ENCODE data around the gene LASP1. TPM values are rescaled to one million over a fixed set of nuclear protein-coding genes. Genes with fewer than 3 reads are reported as not detected.

LASP1 gene
- total and polyA plus RNA-seq, 9 donors: 37.6 to 118 (median 81.7) TPM

- Histone ChIP-seq H3K4me1 (ENCODE audit: control insufficient read depth, insufficient read depth, low read length) (peaks cover 70% of the 10 kb centered on the region), H3K4me3 (ENCODE audit: low read length) (no peak overlapping the region), H3K36me3 (ENCODE audit: control insufficient read depth, insufficient read depth, low read length) (peaks cover 82% of the 10 kb centered on the region), H3K27ac (ENCODE audit: low read length) (peak overlapping the region; percentile 84), H3K9me3 (replicated peaks; ENCODE audit: control insufficient read depth, low read depth, low read length) (no peaks in the 10 kb centered on the region), H3K27me3 (ENCODE audit: control insufficient read depth, insufficient read depth, low read length) (no peaks in the 10 kb centered on the region)
- 25% methylated on average over 5 of the region's 6 CpGs for WGBS (ENCODE audit: insufficient coverage)
- DNase-seq: peak; percentile 92
These were observed 27.3 kb downstream of the LASP1 start for GRCh38 chr17:38897176-38897575.

DNA sequence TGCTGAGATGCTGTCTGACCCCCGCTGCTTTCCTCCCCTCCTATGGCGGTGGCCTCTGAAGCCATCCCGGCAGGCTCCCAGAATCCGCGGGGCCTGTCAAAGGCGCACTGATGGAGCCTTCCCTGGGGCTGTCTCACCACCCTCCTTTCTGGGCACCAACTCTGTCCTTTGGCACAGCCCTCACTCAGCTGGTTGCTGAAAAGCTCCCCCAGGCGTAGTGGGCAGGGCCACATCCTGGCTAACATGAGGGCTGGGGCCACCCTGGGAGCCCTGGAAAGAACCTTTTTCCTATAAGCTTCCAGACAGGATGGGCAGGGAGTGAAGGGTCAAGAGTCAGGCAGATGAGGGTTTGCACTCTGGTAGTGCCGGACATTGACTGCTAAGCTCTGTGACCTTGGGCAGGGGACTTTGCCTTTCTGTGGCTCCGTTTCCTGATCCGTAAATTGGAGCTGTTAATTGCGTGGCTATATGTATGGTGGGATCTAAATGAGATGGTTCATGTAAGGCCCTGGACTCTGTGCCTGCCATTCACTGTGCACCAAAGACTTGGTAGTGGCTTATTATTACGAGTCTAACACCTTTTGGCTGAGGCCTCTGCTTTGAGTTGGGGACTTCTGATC lies 27.9 kb downstream of the LASP1 start:
- no peaks in the 10 kb centered on the region for H3K9me3 ChIP-seq (replicated peaks; ENCODE audit: control insufficient read depth, low read depth, low read length)
- H3K4me1 ChIP-seq (ENCODE audit: control insufficient read depth, insufficient read depth, low read length): peaks cover 70% of the 10 kb centered on the region
- no peak overlapping the region for H3K4me3 ChIP-seq (ENCODE audit: low read length)
- H3K27ac ChIP-seq (ENCODE audit: low read length): peak overlapping the region; percentile 84
- 69% methylated on average over 10 of the region's 12 CpGs for WGBS (ENCODE audit: insufficient coverage)
- DNase-seq: peak; percentile 58
- peaks cover 78% of the 10 kb centered on the region for H3K36me3 ChIP-seq (ENCODE audit: control insufficient read depth, insufficient read depth, low read length)
- no peaks in the 10 kb centered on the region for H3K27me3 ChIP-seq (ENCODE audit: control insufficient read depth, insufficient read depth, low read length)

DNA sequence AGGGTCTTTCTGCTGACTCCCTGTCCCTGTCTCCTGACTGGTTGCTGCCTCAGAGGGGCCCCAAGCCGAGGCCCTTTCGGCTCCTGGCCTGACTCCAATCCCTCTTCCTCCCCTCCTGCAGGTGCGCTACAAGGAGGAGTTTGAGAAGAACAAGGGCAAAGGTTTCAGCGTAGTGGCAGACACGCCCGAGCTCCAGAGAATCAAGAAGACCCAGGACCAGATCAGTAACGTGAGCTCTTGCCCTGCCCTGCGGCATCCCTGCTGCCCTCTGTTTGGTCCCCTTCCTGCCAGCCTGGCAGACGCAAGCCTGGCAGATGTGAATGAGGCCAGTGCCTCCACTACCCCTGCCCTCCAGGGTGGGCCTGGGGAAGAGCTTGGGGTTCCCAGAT lies 28.4 kb downstream of the LASP1 start:
- DNase-seq: no peak
- Histone ChIP-seq H3K27me3 (ENCODE audit: control insufficient read depth, insufficient read depth, low read length) (no peaks in the 10 kb centered on the region), H3K4me3 (ENCODE audit: low read length) (no peak overlapping the region), H3K9me3 (replicated peaks; ENCODE audit: control insufficient read depth, low read depth, low read length) (no peaks in the 10 kb centered on the region), H3K27ac (ENCODE audit: low read length) (peak overlapping the region; percentile 84), H3K4me1 (ENCODE audit: control insufficient read depth, insufficient read depth, low read length) (peaks cover 66% of the 10 kb centered on the region), H3K36me3 (ENCODE audit: control insufficient read depth, insufficient read depth, low read length) (peaks cover 78% of the 10 kb centered on the region)
- WGBS (ENCODE audit: insufficient coverage): 53% methylated on average over 5 of the region's 9 CpGs

GRCh38 chr17:38898812-38899348 lies 29.0 kb downstream of the LASP1 start:
- H3K36me3 ChIP-seq (ENCODE audit: control insufficient read depth, insufficient read depth, low read length): peaks cover 79% of the 10 kb centered on the region
- peak overlapping the region; percentile 84 for H3K27ac ChIP-seq (ENCODE audit: low read length)
- peaks cover 60% of the 10 kb centered on the region for H3K4me1 ChIP-seq (ENCODE audit: control insufficient read depth, insufficient read depth, low read length)
- H3K9me3 ChIP-seq (replicated peaks; ENCODE audit: control insufficient read depth, low read depth, low read length): no peaks in the 10 kb centered on the region
- H3K4me3 ChIP-seq (ENCODE audit: low read length): no peak overlapping the region
- no peaks in the 10 kb centered on the region for H3K27me3 ChIP-seq (ENCODE audit: control insufficient read depth, insufficient read depth, low read length)
- WGBS (ENCODE audit: insufficient coverage): 73% methylated on average over 9 of the region's 11 CpGs
- peak; percentile 84 for DNase-seq

DNA sequence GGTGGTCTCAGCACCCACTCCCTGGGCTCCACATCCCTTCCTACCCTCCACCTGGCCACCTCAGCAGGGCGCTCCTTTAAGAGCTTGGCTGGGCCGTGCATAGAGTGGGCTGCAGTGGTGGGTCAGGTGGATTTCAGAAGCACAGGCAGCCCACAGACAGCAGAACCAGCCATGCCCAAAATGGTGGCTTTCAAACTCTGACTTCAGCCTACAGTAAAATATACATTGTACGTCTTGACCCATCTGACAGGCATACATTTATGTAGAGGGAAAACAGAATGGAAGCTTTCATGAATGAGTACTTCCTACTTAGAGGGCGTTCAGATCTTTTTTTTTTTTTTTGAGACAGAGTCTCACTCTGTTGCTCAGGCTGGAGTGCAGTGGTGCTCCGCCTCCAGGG lies 29.6 kb downstream of the LASP1 start:
- DNase-seq: no peak
- peaks cover 74% of the 10 kb centered on the region for H3K36me3 ChIP-seq (ENCODE audit: control insufficient read depth, insufficient read depth, low read length)
- H3K9me3 ChIP-seq (replicated peaks; ENCODE audit: control insufficient read depth, low read depth, low read length): no peaks in the 10 kb centered on the region
- H3K27ac ChIP-seq (ENCODE audit: low read length): peak overlapping the region; percentile 84
- WGBS (ENCODE audit: insufficient coverage): no CpG with 5 or more reads among the region's 5 CpGs
- H3K4me1 ChIP-seq (ENCODE audit: control insufficient read depth, insufficient read depth, low read length): peaks cover 55% of the 10 kb centered on the region
- H3K4me3 ChIP-seq (ENCODE audit: low read length): no peak overlapping the region
- H3K27me3 ChIP-seq (ENCODE audit: control insufficient read depth, insufficient read depth, low read length): no peaks in the 10 kb centered on the region

GRCh38 chr17:38900978-38901656 lies 31.3 kb downstream of the LASP1 start:
- Histone ChIP-seq H3K36me3 (ENCODE audit: control insufficient read depth, insufficient read depth, low read length) (peaks cover 67% of the 10 kb centered on the region), H3K4me1 (ENCODE audit: control insufficient read depth, insufficient read depth, low read length) (peaks cover 49% of the 10 kb centered on the region), H3K4me3 (ENCODE audit: low read length) (no peak overlapping the region), H3K9me3 (replicated peaks; ENCODE audit: control insufficient read depth, low read depth, low read length) (no peaks in the 10 kb centered on the region), H3K27me3 (ENCODE audit: control insufficient read depth, insufficient read depth, low read length) (no peaks in the 10 kb centered on the region), H3K27ac (ENCODE audit: low read length) (peak overlapping the region; percentile 10)
- 28% methylated on average over 4 of the region's 10 CpGs for WGBS (ENCODE audit: insufficient coverage)
- peak; percentile 51 for DNase-seq

DNA sequence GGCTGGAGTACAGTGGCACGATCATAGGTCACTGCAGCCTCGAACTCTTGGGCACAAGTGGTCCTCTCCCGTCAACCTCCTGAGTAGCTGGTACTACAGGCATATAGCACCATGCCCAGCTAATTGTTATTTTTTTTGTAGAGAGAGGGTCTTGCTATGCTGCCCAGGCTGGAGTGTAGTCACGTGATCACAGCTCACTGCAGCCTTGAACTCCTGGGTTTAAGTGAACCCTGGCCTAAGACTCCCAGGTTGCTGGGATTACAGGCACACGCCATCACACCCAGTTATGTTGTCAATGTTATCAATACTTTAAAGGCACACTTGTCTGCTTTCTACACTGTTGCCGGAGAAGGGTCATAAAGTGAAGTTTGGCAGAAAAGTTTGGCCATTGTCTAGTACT lies 33.5 kb downstream of the LASP1 start:
- Histone ChIP-seq H3K36me3 (ENCODE audit: control insufficient read depth, insufficient read depth, low read length) (peaks cover 55% of the 10 kb centered on the region), H3K4me1 (ENCODE audit: control insufficient read depth, insufficient read depth, low read length) (peaks cover 32% of the 10 kb centered on the region), H3K4me3 (ENCODE audit: low read length) (no peak overlapping the region), H3K27me3 (ENCODE audit: control insufficient read depth, insufficient read depth, low read length) (no peaks in the 10 kb centered on the region), H3K27ac (ENCODE audit: low read length) (no peak overlapping the region), H3K9me3 (replicated peaks; ENCODE audit: control insufficient read depth, low read depth, low read length) (no peaks in the 10 kb centered on the region)
- DNase-seq: no peak
- WGBS (ENCODE audit: insufficient coverage): 96% methylated on average over 3 of the region's 6 CpGs

- WGBS (ENCODE audit: insufficient coverage): 100% methylated on average over 2 of the region's 3 CpGs
- Histone ChIP-seq H3K36me3 (ENCODE audit: control insufficient read depth, insufficient read depth, low read length) (peaks cover 50% of the 10 kb centered on the region), H3K4me3 (ENCODE audit: low read length) (no peak overlapping the region), H3K27ac (ENCODE audit: low read length) (no peak overlapping the region), H3K9me3 (replicated peaks; ENCODE audit: control insufficient read depth, low read depth, low read length) (no peaks in the 10 kb centered on the region), H3K27me3 (ENCODE audit: control insufficient read depth, insufficient read depth, low read length) (no peaks in the 10 kb centered on the region), H3K4me1 (ENCODE audit: control insufficient read depth, insufficient read depth, low read length) (peaks cover 22% of the 10 kb centered on the region)
- no peak for DNase-seq
These were observed 35.0 kb downstream of the LASP1 start for GRCh38 chr17:38904892-38905291.

DNA sequence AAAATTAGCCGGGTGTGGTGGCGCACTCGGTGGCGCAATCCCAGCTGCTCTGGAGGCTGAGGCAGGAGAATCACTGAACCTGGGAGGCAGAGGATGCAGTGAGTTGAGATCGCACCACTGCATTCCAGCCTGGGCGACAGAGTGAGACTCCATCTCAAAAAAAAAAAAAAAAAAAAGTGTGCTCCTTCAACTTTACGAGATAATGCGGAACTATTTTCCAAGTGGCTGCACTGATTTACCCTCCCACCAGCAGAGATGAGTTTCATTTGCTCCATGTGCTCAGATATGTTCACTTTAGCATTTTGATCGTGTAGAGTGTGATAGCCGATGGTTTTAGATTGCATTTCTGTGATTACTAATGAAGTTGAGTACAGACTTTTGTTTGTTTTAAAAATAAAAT lies 35.5 kb downstream of the LASP1 start:
- H3K27me3 ChIP-seq (ENCODE audit: control insufficient read depth, insufficient read depth, low read length): no peaks in the 10 kb centered on the region
- peaks cover 49% of the 10 kb centered on the region for H3K36me3 ChIP-seq (ENCODE audit: control insufficient read depth, insufficient read depth, low read length)
- no peak for DNase-seq
- H3K4me1 ChIP-seq (ENCODE audit: control insufficient read depth, insufficient read depth, low read length): peaks cover 21% of the 10 kb centered on the region
- no peak overlapping the region for H3K27ac ChIP-seq (ENCODE audit: low read length)
- 93% methylated on average over 3 of the region's 10 CpGs for WGBS (ENCODE audit: insufficient coverage)
- H3K9me3 ChIP-seq (replicated peaks; ENCODE audit: control insufficient read depth, low read depth, low read length): no peaks in the 10 kb centered on the region
- H3K4me3 ChIP-seq (ENCODE audit: low read length): no peak overlapping the region

GRCh38 chr17:38906460-38907228 lies 36.8 kb downstream of the LASP1 start:
- Histone ChIP-seq H3K27ac (ENCODE audit: low read length) (no peak overlapping the region), H3K9me3 (replicated peaks; ENCODE audit: control insufficient read depth, low read depth, low read length) (no peaks in the 10 kb centered on the region), H3K27me3 (ENCODE audit: control insufficient read depth, insufficient read depth, low read length) (no peaks in the 10 kb centered on the region), H3K4me3 (ENCODE audit: low read length) (no peak overlapping the region), H3K36me3 (ENCODE audit: control insufficient read depth, insufficient read depth, low read length) (peaks cover 46% of the 10 kb centered on the region), H3K4me1 (ENCODE audit: control insufficient read depth, insufficient read depth, low read length) (peaks cover 11% of the 10 kb centered on the region)
- 76% methylated on average over 3 of the region's 7 CpGs for WGBS (ENCODE audit: insufficient coverage)
- DNase-seq: no peak

All from muscle of leg (tissue), 11 donors.